ENCODE results near the gene TSHZ2. TPM values are rescaled to one million over a fixed set of nuclear protein-coding genes. Genes with fewer than 3 reads are reported as not detected.

The TSHZ2 gene
- total and polyA plus RNA-seq, 11 donors, result 1.8 to 12.1 (median 3.7) TPM

- intact Hi-C loops (cut with DNase I), result loop anchor here in 2 of 10 donors (10.0 kb wide), 2 partner anchors 62 to 438 kb away; no protein-coding TSS in a partner anchor
- TF ChIP-seq CTCF (IDR thresholded peaks at IDR 0.05) (no peak), POLR2A (IDR thresholded peaks at IDR 0.05) (no peak)
- Histone ChIP-seq H3K4me3 (no peak overlapping the region), H3K9me3 (peaks cover 0 to 19% (median 3%) of the 10 kb centered on the region in 12 donors), H3K4me1 (peaks cover 0 to 6% (median 0%) of the 10 kb centered on the region in 12 donors), H3K36me3 (no peaks in the 10 kb centered on the region), H3K27me3 (no peaks in the 10 kb centered on the region), H3K27ac (no peak overlapping the region)
- DNase-seq (no peak), ATAC-seq (no peak)
- 69 to 87% (median 84%) methylated on average over 4 of the region's 4 CpGs for WGBS, 4 donors
These were observed 430.3 kb downstream of the TSHZ2 start for GRCh38 chr20:53402233-53403005.

- intact Hi-C loops (cut with DNase I), result loop anchor here in 2 of 10 donors (10.0 kb wide), 2 partner anchors 62 to 438 kb away; no protein-coding TSS in a partner anchor
- Histone ChIP-seq H3K9me3 (peaks cover 0 to 19% (median 3%) of the 10 kb centered on the region in 12 donors), H3K4me3 (no peak overlapping the region), H3K36me3 (no peaks in the 10 kb centered on the region), H3K27ac (no peak overlapping the region), H3K27me3 (no peaks in the 10 kb centered on the region), H3K4me1 (peaks cover 0 to 6% (median 0%) of the 10 kb centered on the region in 12 donors)
- TF ChIP-seq POLR2A (IDR thresholded peaks at IDR 0.05), result no peak
- TF ChIP-seq CTCF (IDR thresholded peaks at IDR 0.05), result no peak
- ATAC-seq, result no peak
- DNase-seq, result no peak
- WGBS, 4 donors, result 96 to 99% (median 97%) methylated on average over 5 of the region's 5 CpGs
These were observed 430.9 kb downstream of the TSHZ2 start for GRCh38 chr20:53403029-53403428.

GRCh38 chr20:53405139-53405538, 433.0 kb downstream of the TSHZ2 start:
- no peaks in the 10 kb centered on the region for H3K36me3 ChIP-seq
- TF ChIP-seq CTCF (IDR thresholded peaks at IDR 0.05), result no peak
- no peak for TF ChIP-seq POLR2A (IDR thresholded peaks at IDR 0.05)
- intact Hi-C loops (cut with DNase I), result loop anchor here in 2 of 10 donors (10.0 kb wide), 2 partner anchors 60 to 440 kb away; no protein-coding TSS in a partner anchor
- peaks cover 0 to 19% (median 3%) of the 10 kb centered on the region in 12 donors for H3K9me3 ChIP-seq
- ATAC-seq (no peak), DNase-seq (no peak)
- no peak overlapping the region for H3K4me3 ChIP-seq
- no peak overlapping the region for H3K27ac ChIP-seq
- no peaks in the 10 kb centered on the region for H3K27me3 ChIP-seq
- H3K4me1 ChIP-seq, result peaks cover 0 to 20% (median 7%) of the 10 kb centered on the region in 12 donors
- WGBS, 4 donors, result 66 to 69% (median 67%) methylated on average over 3 of the region's 3 CpGs

GRCh38 chr20:53406580-53406979, 434.4 kb downstream of the TSHZ2 start:
- TF ChIP-seq CTCF (IDR thresholded peaks at IDR 0.05) (no peak), POLR2A (IDR thresholded peaks at IDR 0.05) (no peak)
- Histone ChIP-seq H3K4me3 (no peak overlapping the region), H3K27me3 (no peaks in the 10 kb centered on the region), H3K9me3 (peaks cover 0 to 8% (median 0%) of the 10 kb centered on the region in 12 donors), H3K27ac (no peak overlapping the region), H3K4me1 (peaks cover 0 to 20% (median 7%) of the 10 kb centered on the region in 12 donors), H3K36me3 (no peaks in the 10 kb centered on the region)
- ATAC-seq, result no peak
- DNase-seq, result no peak
- intact Hi-C loops (cut with DNase I), result loop anchor here in 2 of 10 donors (10.0 kb wide), 2 partner anchors 58 to 442 kb away; no protein-coding TSS in a partner anchor
- 92 to 99% (median 94%) methylated on average over 3 of the region's 3 CpGs for WGBS, 4 donors

All from heart left ventricle (tissue), 16 donors.